GM12801 (cell line): Measurements from ENCODE around the gene NAA15.

Experiments used
- TF ChIP-seq, protein P1 (sequence below): IDR thresholded peaks from one replicate; pipeline ENCODE4 v1.5.1; 2011; ENCODE audit warnings: control low read depth; ENCODE audit not compliant: insufficient read length; ENCODE audit errors: extremely low read depth

Gene NAA15

DNA sequence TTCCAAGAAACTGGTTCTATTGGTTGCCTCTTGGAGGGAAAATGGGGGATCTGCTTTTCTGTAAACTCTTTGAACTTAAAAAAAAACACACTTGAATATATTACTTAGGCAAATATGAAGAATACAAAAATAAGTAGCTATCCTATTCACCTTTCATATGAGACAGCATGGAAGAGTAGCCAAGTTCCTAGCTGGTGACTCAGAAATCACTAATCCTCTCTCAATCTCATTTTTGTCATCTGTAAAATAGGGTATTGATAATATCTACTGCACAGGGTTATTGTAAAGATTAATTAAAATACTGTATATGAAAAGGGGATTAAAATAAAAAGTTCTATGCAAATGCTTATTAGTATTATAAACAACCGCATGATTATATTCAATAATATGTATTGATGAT, 34.0 kb upstream of the NAA15 start:
- TF ChIP-seq, protein P1, sequence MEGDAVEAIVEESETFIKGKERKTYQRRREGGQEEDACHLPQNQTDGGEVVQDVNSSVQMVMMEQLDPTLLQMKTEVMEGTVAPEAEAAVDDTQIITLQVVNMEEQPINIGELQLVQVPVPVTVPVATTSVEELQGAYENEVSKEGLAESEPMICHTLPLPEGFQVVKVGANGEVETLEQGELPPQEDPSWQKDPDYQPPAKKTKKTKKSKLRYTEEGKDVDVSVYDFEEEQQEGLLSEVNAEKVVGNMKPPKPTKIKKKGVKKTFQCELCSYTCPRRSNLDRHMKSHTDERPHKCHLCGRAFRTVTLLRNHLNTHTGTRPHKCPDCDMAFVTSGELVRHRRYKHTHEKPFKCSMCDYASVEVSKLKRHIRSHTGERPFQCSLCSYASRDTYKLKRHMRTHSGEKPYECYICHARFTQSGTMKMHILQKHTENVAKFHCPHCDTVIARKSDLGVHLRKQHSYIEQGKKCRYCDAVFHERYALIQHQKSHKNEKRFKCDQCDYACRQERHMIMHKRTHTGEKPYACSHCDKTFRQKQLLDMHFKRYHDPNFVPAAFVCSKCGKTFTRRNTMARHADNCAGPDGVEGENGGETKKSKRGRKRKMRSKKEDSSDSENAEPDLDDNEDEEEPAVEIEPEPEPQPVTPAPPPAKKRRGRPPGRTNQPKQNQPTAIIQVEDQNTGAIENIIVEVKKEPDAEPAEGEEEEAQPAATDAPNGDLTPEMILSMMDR, result no peak

DNA sequence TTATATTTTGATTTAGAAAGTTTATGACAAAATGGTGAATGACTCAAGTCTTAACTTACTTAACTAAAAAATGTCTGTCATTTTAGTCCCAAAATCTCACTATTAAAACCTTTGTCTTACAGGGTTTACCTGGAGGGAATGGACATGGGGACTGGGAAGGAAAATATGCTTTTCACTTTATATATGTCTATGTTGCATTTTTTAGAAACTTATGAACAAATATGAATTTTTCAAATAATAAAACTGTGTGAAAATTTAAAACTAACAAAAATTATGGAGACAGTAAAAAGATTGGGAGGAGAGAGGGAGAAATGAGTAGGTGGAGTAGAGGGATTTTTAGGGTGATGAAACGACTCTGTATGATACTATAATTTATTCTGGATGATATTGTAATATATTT, 27.5 kb upstream of the NAA15 start:
- TF ChIP-seq, protein P1, result no peak

DNA sequence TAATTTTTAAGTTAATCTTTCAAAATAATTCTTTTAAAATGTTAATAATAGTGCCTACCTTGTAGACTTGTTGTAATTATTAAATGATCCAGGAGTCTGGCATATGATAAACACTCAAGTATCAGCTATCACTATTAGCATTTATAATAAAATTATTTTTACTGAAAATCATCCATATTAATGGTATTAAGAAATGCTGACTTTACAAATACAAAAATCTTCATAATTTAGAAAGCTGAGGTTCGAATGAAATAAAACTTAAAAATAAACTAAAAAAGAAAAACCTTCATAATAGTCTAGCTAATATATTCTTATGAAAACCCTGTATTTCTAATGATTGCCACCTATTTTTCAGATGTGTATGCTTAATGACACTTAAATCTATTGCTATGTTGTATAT, 26.5 kb upstream of the NAA15 start:
- TF ChIP-seq, protein P1, result no peak

DNA sequence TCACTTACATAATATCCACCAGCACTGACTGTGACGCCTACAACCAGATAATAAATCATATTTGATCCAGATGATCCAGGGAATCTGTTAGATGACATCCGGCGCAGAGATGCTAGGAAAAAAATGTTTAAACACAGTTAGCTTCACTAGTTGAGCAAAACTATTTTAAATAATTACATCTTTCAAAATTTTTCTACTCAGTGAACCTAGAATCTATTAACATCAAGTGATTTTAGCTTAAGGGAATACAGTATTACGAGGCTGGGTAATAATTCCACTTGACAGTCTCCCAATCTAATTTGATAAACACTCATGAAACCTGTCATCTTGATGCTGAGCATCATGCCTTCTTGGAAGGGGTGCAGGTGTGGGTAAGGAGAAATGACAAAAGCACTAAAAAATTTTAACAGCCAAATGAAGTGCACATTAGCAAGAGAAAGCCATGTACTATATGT, 26.0 kb upstream of the NAA15 start:
- TF ChIP-seq, protein P1, result no peak

DNA sequence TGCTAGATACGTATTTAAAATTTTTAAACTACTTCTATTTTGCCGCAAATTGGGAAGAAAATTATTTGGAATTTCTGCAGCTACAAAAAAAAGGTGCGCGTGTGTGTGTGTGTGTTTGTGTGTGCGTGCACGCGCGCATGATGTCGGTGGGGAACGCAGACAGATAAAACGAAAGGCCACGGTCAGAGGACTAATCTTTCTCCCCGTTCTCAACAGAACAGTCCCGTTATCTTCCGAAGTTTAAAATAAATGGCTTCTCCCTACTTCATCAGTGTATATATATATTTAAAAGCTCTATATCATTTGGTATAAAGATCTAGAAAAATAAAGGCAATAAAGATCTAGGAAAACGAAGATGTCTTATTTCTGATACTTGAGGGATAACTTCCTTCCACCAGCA, 22.8 kb upstream of the NAA15 start:
- TF ChIP-seq, protein P1, result no peak

DNA sequence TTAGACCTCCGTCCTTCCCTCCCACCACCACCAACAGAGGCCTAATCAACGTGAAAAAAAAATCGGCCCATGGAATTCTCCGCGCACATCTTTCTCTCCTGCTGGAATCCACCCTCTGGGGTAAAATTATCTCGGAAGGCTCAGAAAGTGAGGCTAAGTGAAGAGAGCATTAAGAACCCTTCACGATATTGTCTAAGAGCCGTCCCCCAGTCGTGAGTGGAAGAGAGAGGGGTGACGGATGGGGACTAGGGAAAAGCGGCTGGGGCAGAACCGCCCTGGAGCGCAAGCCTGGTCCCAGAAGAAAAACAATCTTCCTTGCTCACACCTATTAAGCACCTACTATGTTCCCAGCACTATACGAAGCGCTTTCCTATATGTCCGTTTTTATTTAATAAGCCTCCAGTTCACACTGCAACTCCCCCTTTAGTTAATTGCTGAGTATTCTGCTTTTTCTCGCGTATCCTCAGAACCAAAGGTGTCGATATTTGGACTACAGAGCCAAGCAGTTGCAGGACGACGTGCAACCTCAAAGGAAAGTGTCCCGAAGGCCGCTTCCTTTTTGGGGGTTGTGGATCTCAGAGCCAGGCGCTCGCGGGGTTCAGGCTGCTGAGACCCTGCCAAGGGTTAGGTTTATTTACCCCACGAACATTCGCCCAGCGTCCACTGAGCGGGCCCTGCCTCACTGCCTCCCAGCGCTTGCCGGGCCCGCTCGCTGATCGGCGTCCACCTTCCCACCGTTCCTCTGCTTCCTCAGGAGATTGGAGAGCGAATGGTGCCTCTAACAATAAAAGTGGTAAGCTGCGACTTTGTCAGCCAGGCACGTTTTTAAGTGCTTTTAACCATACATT, 22.2 kb upstream of the NAA15 start:
- TF ChIP-seq, protein P1, result no peak

GRCh38 chr4:139279760-139280620, 21.3 kb upstream of the NAA15 start, which contains the start of gene MGARP:
Gene MGARP (minus strand): TSS chr4:139280225. CDS start chr4:139280158, 67 bp downstream.
- TF ChIP-seq, protein P1, result no peak
